H9 (cell line): ENCODE measurements around the gene SCYL3. TPM values are rescaled to one million over a fixed set of nuclear protein-coding genes. Genes with fewer than 3 reads are reported as not detected.

Experiments
- DNase-seq: peaks from one replicate; pipeline ENCODE4 v3.0.0-alpha.2; 2017
- H2AFZ ChIP-seq: one replicate; pipeline ENCODE4 v1.6.1; 2013; ENCODE audit warnings: mild to moderate bottlenecking, low read length, control low read depth, moderate library complexity
- H2AK5ac ChIP-seq: 2 replicates; pipeline ENCODE4 v1.6.1; 2013; ENCODE audit warnings: low read length, control low read depth, mixed read lengths; ENCODE audit not compliant: insufficient read length
- H2BK120ac ChIP-seq: one replicate; pipeline ENCODE4 v1.6.1; 2013; ENCODE audit warnings: low read depth, mild to moderate bottlenecking, low read length, control low read depth, inconsistent platforms; ENCODE audit not compliant: poor library complexity, severe bottlenecking
- H2BK12ac ChIP-seq: 2 replicates; pipeline ENCODE4 v1.6.1; 2013; ENCODE audit warnings: low read length, control low read depth, mixed read lengths, low read depth; ENCODE audit not compliant: insufficient read length
- H2BK15ac ChIP-seq: 2 replicates; pipeline ENCODE4 v1.6.1; 2013; ENCODE audit warnings: low read depth, low read length, control low read depth
- H2BK20ac ChIP-seq: one replicate; pipeline ENCODE4 v1.6.1; 2013; ENCODE audit warnings: low read depth, mild to moderate bottlenecking, low read length, control low read depth, inconsistent platforms; ENCODE audit not compliant: poor library complexity, severe bottlenecking
- H2BK5ac ChIP-seq: 2 replicates; pipeline ENCODE4 v1.6.1; 2013; ENCODE audit warnings: low read length, control low read depth, mixed read lengths; ENCODE audit not compliant: insufficient read length
- H3K14ac ChIP-seq: 2 replicates; pipeline ENCODE4 v1.6.1; 2013; ENCODE audit warnings: low read length, control low read depth; ENCODE audit not compliant: insufficient read depth
- H3K18ac ChIP-seq: 2 replicates; pipeline ENCODE4 v1.6.1; 2013; ENCODE audit warnings: low read depth, mild to moderate bottlenecking, mixed read lengths, low read length, control low read depth; ENCODE audit not compliant: insufficient read length
- H3K23ac ChIP-seq: 2 replicates; pipeline ENCODE4 v1.6.1; 2013; ENCODE audit warnings: low read length, control low read depth, mixed read lengths, low read depth; ENCODE audit not compliant: insufficient read length
- H3K23me2 ChIP-seq: 2 replicates; pipeline ENCODE4 v1.6.1; 2013; ENCODE audit warnings: low read depth, mild to moderate bottlenecking, mixed read lengths, low read length, control low read depth; ENCODE audit not compliant: insufficient read length, poor library complexity, severe bottlenecking
- H3K27ac ChIP-seq: 2 replicates; pipeline ENCODE4 v1.5.1; 2013; ENCODE audit warnings: low read length, control low read depth, mixed read lengths, low read depth; ENCODE audit not compliant: insufficient read length
- H3K27me3 ChIP-seq: 2 replicates; pipeline ENCODE4 v1.6.1; 2013; ENCODE audit warnings: low read length, control low read depth, inconsistent platforms; ENCODE audit not compliant: insufficient read depth
- H3K4ac ChIP-seq: 2 replicates; pipeline ENCODE4 v1.6.1; 2013; ENCODE audit warnings: low read depth, mild to moderate bottlenecking, control low read depth, inconsistent platforms, low read length, moderate library complexity
- H3K4me1 ChIP-seq: 2 replicates; pipeline ENCODE4 v1.6.1; 2013; ENCODE audit warnings: low read length, control low read depth, inconsistent platforms; ENCODE audit not compliant: insufficient read depth
- H3K4me2 ChIP-seq: 2 replicates; pipeline ENCODE4 v1.6.1; 2013; ENCODE audit warnings: low read length, control low read depth, mixed read lengths; ENCODE audit not compliant: insufficient read length, insufficient read depth
- H3K56ac ChIP-seq: 2 replicates; pipeline ENCODE4 v1.6.1; 2013; ENCODE audit warnings: low read depth, mild to moderate bottlenecking, mixed read lengths, low read length, control low read depth; ENCODE audit not compliant: insufficient read length
- H3K79me1 ChIP-seq: 2 replicates; pipeline ENCODE4 v1.6.1; 2013; ENCODE audit warnings: low read depth, mild to moderate bottlenecking, moderate library complexity, low read length, control low read depth, inconsistent platforms; ENCODE audit not compliant: insufficient read depth, poor library complexity, severe bottlenecking
- H3K79me2 ChIP-seq: 2 replicates; pipeline ENCODE4 v1.6.1; 2013; ENCODE audit warnings: low read length, control low read depth, inconsistent platforms; ENCODE audit not compliant: insufficient read depth
- H3K9ac ChIP-seq: 2 replicates; pipeline ENCODE4 v1.6.1; 2013; ENCODE audit warnings: low read length, control low read depth, mixed read lengths; ENCODE audit not compliant: insufficient read length; ENCODE audit errors: extremely low read depth
- H3K9me3 ChIP-seq: one replicate; pipeline ENCODE4 v1.6.1; 2013; ENCODE audit warnings: low read depth, low read length, inconsistent platforms; ENCODE audit not compliant: control insufficient read depth
- H3T11ph ChIP-seq: one replicate; pipeline ENCODE4 v1.6.1; 2013; ENCODE audit warnings: mild to moderate bottlenecking, low read length, control low read depth, inconsistent platforms
- H4K20me1 ChIP-seq: one replicate; pipeline ENCODE4 v1.6.1; 2013; ENCODE audit not compliant: control insufficient read depth, insufficient read length, insufficient read depth
- H4K5ac ChIP-seq: 2 replicates; pipeline ENCODE4 v1.6.1; 2013; ENCODE audit warnings: low read depth, mild to moderate bottlenecking, mixed read lengths, low read length, control low read depth; ENCODE audit not compliant: insufficient read length
- H4K8ac ChIP-seq: replicated peaks from 2 replicates; pipeline ENCODE4 v1.6.1; 2013; ENCODE audit warnings: low read length, control low read depth, mixed read lengths, low read depth; ENCODE audit not compliant: insufficient read length
- H4K91ac ChIP-seq: 2 replicates; pipeline ENCODE4 v1.6.1; 2013; ENCODE audit warnings: low read depth, mild to moderate bottlenecking, moderate library complexity, mixed read lengths, low read length, control low read depth; ENCODE audit not compliant: insufficient read length
- H3K27ac Mint-ChIP-seq, 3 experiments: 2 replicates in 2 of 3; 3 replicates in 1 of 3; pipeline ENCODE4 v1.8.0; 2020 to 2021; ENCODE audit warnings: mixed read lengths in 3 of 3, mild to moderate bottlenecking in 1 of 3, moderate library complexity in 1 of 3
- H3K27me3 Mint-ChIP-seq: 2 replicates; pipeline ENCODE4 v1.8.0; 2021; ENCODE audit warnings: low read depth, mild to moderate bottlenecking, moderate library complexity, mixed read lengths
- H3K36me3 Mint-ChIP-seq, 3 experiments: 2 replicates in 2 of 3; 3 replicates in 1 of 3; pipeline ENCODE4 v1.8.0; 2020 to 2021; ENCODE audit warnings: low read depth in 3 of 3, mixed read lengths in 3 of 3; ENCODE audit not compliant: insufficient read depth in 1 of 3
- H3K4me1 Mint-ChIP-seq, 2 experiments: 2 replicates each; pipeline ENCODE4 v1.8.0; 2020; ENCODE audit warnings: mixed read lengths in 2 of 2
- H3K4me3 Mint-ChIP-seq, 2 experiments: 2 replicates in 1 of 2; 3 replicates in 1 of 2; pipeline ENCODE4 v1.8.0; 2020 to 2021; ENCODE audit warnings: mild to moderate bottlenecking in 2 of 2, mixed read lengths in 2 of 2, moderate library complexity in 1 of 2
- H3K9me3 Mint-ChIP-seq, 2 experiments: 2 replicates in 1 of 2; 3 replicates in 1 of 2; pipeline ENCODE4 v1.8.0; 2020; ENCODE audit warnings: mild to moderate bottlenecking in 2 of 2, mixed read lengths in 2 of 2, moderate library complexity in 1 of 2
- total RNA-seq: library from RNA; stranded (reverse); gene quantifications from 2 replicates; pipeline ENCODE4 v1.2.1, GENCODE V29; 2021
- TF ChIP-seq, protein P1 (sequence below): fragments of 200-600 bp; sonication (generic); conservative IDR thresholded peaks from 3 replicates; pipeline ENCODE4 v1.8.0; 2021; ENCODE audit warnings: antibody characterized with exemption, mild to moderate bottlenecking

SCYL3 gene
- total RNA-seq, 1 experiment from 2014 or later, result 3.9 TPM

DNA sequence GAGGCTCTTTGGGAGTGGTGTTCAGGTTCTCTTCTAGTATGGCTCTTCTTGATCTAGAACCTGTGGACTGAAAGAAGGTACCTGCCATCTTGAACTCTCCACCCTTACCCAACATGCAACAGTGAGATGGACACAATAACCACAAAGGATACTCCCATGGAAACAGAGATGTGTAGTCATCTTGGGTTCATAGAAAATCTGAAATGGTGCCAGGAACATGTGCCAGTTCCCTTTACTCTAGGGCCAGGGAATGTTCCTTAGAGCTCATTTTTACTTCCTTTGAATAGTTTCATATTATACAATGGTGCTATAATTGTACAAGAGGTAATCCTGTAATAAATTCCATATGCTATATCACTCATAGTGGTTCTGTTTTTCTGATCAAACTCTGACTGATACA, 13.2 kb upstream of the SCYL3 start:
- Histone ChIP-seq H4K8ac (no peak overlapping the region), H3K56ac (no peak overlapping the region), H2AK5ac (no peak overlapping the region), H3K4me1 (no peaks in the 10 kb centered on the region), H3K9ac (no peak overlapping the region), H2BK5ac (no peak overlapping the region), H3K27me3 (no peaks in the 10 kb centered on the region), H3K9me3 (no peaks in the 10 kb centered on the region), H3K18ac (no peak overlapping the region), H4K5ac (no peak overlapping the region), H2BK12ac (no peak overlapping the region), H2AFZ (no peak overlapping the region), H3K23me2 (no peaks in the 10 kb centered on the region), H3K4ac (no peak overlapping the region), H2BK20ac (no peak overlapping the region), H4K91ac (no peak overlapping the region), H3K4me2 (no peak overlapping the region), H3K79me2 (no peaks in the 10 kb centered on the region), H3T11ph (no peak overlapping the region), H2BK15ac (no peak overlapping the region), H3K14ac (no peak overlapping the region), H4K20me1 (no peaks in the 10 kb centered on the region), H2BK120ac (no peak overlapping the region), H3K27ac (no peak overlapping the region), H3K79me1 (no peaks in the 10 kb centered on the region), H3K23ac (no peak overlapping the region)
- TF ChIP-seq, protein P1, sequence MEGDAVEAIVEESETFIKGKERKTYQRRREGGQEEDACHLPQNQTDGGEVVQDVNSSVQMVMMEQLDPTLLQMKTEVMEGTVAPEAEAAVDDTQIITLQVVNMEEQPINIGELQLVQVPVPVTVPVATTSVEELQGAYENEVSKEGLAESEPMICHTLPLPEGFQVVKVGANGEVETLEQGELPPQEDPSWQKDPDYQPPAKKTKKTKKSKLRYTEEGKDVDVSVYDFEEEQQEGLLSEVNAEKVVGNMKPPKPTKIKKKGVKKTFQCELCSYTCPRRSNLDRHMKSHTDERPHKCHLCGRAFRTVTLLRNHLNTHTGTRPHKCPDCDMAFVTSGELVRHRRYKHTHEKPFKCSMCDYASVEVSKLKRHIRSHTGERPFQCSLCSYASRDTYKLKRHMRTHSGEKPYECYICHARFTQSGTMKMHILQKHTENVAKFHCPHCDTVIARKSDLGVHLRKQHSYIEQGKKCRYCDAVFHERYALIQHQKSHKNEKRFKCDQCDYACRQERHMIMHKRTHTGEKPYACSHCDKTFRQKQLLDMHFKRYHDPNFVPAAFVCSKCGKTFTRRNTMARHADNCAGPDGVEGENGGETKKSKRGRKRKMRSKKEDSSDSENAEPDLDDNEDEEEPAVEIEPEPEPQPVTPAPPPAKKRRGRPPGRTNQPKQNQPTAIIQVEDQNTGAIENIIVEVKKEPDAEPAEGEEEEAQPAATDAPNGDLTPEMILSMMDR, result no peak
- H3K4me1 Mint-ChIP-seq, result no peaks in the 10 kb centered on the region
- no peak overlapping the region for H3K27ac Mint-ChIP-seq
- H3K36me3 Mint-ChIP-seq, result no peaks in the 10 kb centered on the region
- H3K9me3 Mint-ChIP-seq, result peaks cover 0 to 2% of the 10 kb centered on the region in 2 experiments; a peak in 2 of 5 replicates
- no peak overlapping the region for H3K4me3 Mint-ChIP-seq
- peaks cover 1% of the 10 kb centered on the region; the same call in 1 of the 2 replicates for H3K27me3 Mint-ChIP-seq
- no peak for DNase-seq
